NCI-H774 (cell line): ENCODE measurements around the gene GIGYF2.
A peak's percentile ranks its signal among the peaks of the same experiment; 100 is the strongest.
"Not testable (repeated sequence)": the region's sequence is repeated elsewhere in the genome, so short reads cannot be mapped to it uniquely, and the experiment has no call there.

ENCODE experiments used
- DNase-seq: peaks from one replicate; lab custom pipeline; 2025; lab: John Stamatoyannopoulos, UW

GIGYF2 gene

GRCh38 chr2:232697059-232697806 lies at the start of gene GIGYF2:
TSS of gene GIGYF2 (plus strand) at chr2:232697331. CDS start at chr2:232735198, 37,867 bp downstream.
- peak; percentile 96 for DNase-seq

- no peak for DNase-seq
Measured at GRCh38 chr2:232649033-232649432, 48.1 kb upstream of the GIGYF2 start.

GRCh38 chr2:232652505-232652851 lies 44.7 kb upstream of the GIGYF2 start:
- no peak for DNase-seq

- no peak for DNase-seq
Measured at GRCh38 chr2:232653441-232653840, 43.7 kb upstream of the GIGYF2 start.

- DNase-seq, result no peak
Measured at GRCh38 chr2:232655392-232655791, 41.7 kb upstream of the GIGYF2 start.

- DNase-seq, result no peak
Measured at GRCh38 chr2:232658217-232658785, 38.8 kb upstream of the GIGYF2 start.

GRCh38 chr2:232659359-232659758 lies 37.8 kb upstream of the GIGYF2 start:
- no peak for DNase-seq

- DNase-seq, result no peak
Measured at GRCh38 chr2:232662486-232663260, 34.5 kb upstream of the GIGYF2 start.

GRCh38 chr2:232666051-232666805 lies 30.9 kb upstream of the GIGYF2 start:
- DNase-seq, result no peak

GRCh38 chr2:232667989-232668583 lies 29.0 kb upstream of the GIGYF2 start:
- DNase-seq, result peak; percentile 27

- DNase-seq, result no peak
Measured at GRCh38 chr2:232668805-232669444, 28.2 kb upstream of the GIGYF2 start.

GRCh38 chr2:232672588-232672987 lies 24.5 kb upstream of the GIGYF2 start:
- DNase-seq, result no peak

GRCh38 chr2:232674491-232674890 lies 22.6 kb upstream of the GIGYF2 start:
- no peak for DNase-seq

- no peak for DNase-seq
Measured at GRCh38 chr2:232675381-232675780, 21.8 kb upstream of the GIGYF2 start.

- DNase-seq, result no peak
Measured at GRCh38 chr2:232680006-232680405, 17.1 kb upstream of the GIGYF2 start.

GRCh38 chr2:232681527-232681926 lies 15.6 kb upstream of the GIGYF2 start:
- no peak for DNase-seq

- DNase-seq, result no peak
Measured at GRCh38 chr2:232683368-232683767, 13.8 kb upstream of the GIGYF2 start.

- not testable (repeated sequence) for DNase-seq
Measured at GRCh38 chr2:232685391-232685790, 11.7 kb upstream of the GIGYF2 start.

GRCh38 chr2:232687382-232688160 lies 9.6 kb upstream of the GIGYF2 start:
- DNase-seq, result no peak

GRCh38 chr2:232688201-232688600 lies 8.9 kb upstream of the GIGYF2 start:
- no peak for DNase-seq
